ENCODE measurements around the gene CTPS2. TPM values are rescaled to one million over a fixed set of nuclear protein-coding genes. Genes with fewer than 3 reads are reported as not detected.

Gene CTPS2
- total RNA-seq, 1 donor from 2014 or later: 78.1 TPM

GRCh38 chrX:16745659-16746058 is 33.2 kb upstream of the CTPS2 start:
- Mint-ChIP-seq H3K4me3 (no peak overlapping the region), H3K4me1 (no peaks in the 10 kb centered on the region), H3K27ac (no peak overlapping the region), H3K9me3 (no peaks in the 10 kb centered on the region), H3K36me3 (peaks cover 42% of the 10 kb centered on the region), H3K27me3 (ENCODE audit: low read depth) (no peaks in the 10 kb centered on the region)
- DNase-seq (ENCODE audit: low spot score in 2 of 2, unreplicated experiment in 2 of 2): no peak
- TF ChIP-seq CTCF (IDR thresholded peaks at IDR 0.05; ENCODE audit: unreplicated experiment): no peak

- peaks cover 39% of the 10 kb centered on the region for H3K36me3 Mint-ChIP-seq
- DNase-seq (ENCODE audit: low spot score in 2 of 2, unreplicated experiment in 2 of 2): no peak
- TF ChIP-seq CTCF (IDR thresholded peaks at IDR 0.05; ENCODE audit: unreplicated experiment): no peak
- no peaks in the 10 kb centered on the region for H3K27me3 Mint-ChIP-seq (ENCODE audit: low read depth)
- no peaks in the 10 kb centered on the region for H3K9me3 Mint-ChIP-seq
- no peaks in the 10 kb centered on the region for H3K4me1 Mint-ChIP-seq
- no peak overlapping the region for H3K4me3 Mint-ChIP-seq
- no peak overlapping the region for H3K27ac Mint-ChIP-seq
Observed at GRCh38 chrX:16745102-16745501, 32.6 kb upstream of the CTPS2 start.

- H3K36me3 Mint-ChIP-seq: peaks cover 34% of the 10 kb centered on the region
- no peak for TF ChIP-seq CTCF (IDR thresholded peaks at IDR 0.05; ENCODE audit: unreplicated experiment)
- H3K27ac Mint-ChIP-seq: no peak overlapping the region
- no peaks in the 10 kb centered on the region for H3K27me3 Mint-ChIP-seq (ENCODE audit: low read depth)
- no peak for DNase-seq (ENCODE audit: low spot score in 2 of 2, unreplicated experiment in 2 of 2)
- no peak overlapping the region for H3K4me3 Mint-ChIP-seq
- H3K9me3 Mint-ChIP-seq: no peaks in the 10 kb centered on the region
- no peaks in the 10 kb centered on the region for H3K4me1 Mint-ChIP-seq
Observed at GRCh38 chrX:16743604-16744325, 31.3 kb upstream of the CTPS2 start.

- Mint-ChIP-seq H3K36me3 (peaks cover 42% of the 10 kb centered on the region), H3K4me3 (no peak overlapping the region), H3K4me1 (no peaks in the 10 kb centered on the region), H3K27me3 (ENCODE audit: low read depth) (no peaks in the 10 kb centered on the region), H3K27ac (no peak overlapping the region), H3K9me3 (no peaks in the 10 kb centered on the region)
- no peak for TF ChIP-seq CTCF (IDR thresholded peaks at IDR 0.05; ENCODE audit: unreplicated experiment)
- DNase-seq (ENCODE audit: low spot score in 2 of 2, unreplicated experiment in 2 of 2): no peak
Observed at GRCh38 chrX:16739574-16739973, 27.1 kb upstream of the CTPS2 start.

- Mint-ChIP-seq H3K27me3 (ENCODE audit: low read depth) (no peaks in the 10 kb centered on the region), H3K4me3 (no peak overlapping the region), H3K36me3 (peaks cover 37% of the 10 kb centered on the region), H3K4me1 (no peaks in the 10 kb centered on the region), H3K9me3 (no peaks in the 10 kb centered on the region), H3K27ac (no peak overlapping the region)
- no peak for DNase-seq (ENCODE audit: low spot score in 2 of 2, unreplicated experiment in 2 of 2)
- TF ChIP-seq CTCF (IDR thresholded peaks at IDR 0.05; ENCODE audit: unreplicated experiment): no peak
Observed at GRCh38 chrX:16737024-16737423, 24.6 kb upstream of the CTPS2 start.
